GM08714 (cell line): ENCODE data around the gene LCT.

ENCODE experiments used
- H3K4me3 ChIP-seq: fragments of 200-500 bp; sonication (Bioruptor generic); 2 replicates; pipeline ENCODE4 v1.5.1; 2014; ENCODE audit warnings: mild to moderate bottlenecking, low read length, inconsistent platforms
- ZNF274 ChIP-seq: IDR thresholded peaks from 2 replicates; pipeline ENCODE4 v1.6.1; 2012; ENCODE audit warnings: mild to moderate bottlenecking, low read depth, low read length

The LCT gene

GRCh38 chr2:135762530-135762929 is 74.5 kb downstream of the LCT start:
- no peak for TF ChIP-seq ZNF274
- H3K4me3 ChIP-seq, result no peak overlapping the region

- no peak overlapping the region for H3K4me3 ChIP-seq
- no peak for TF ChIP-seq ZNF274
These were observed 75.0 kb downstream of the LCT start for GRCh38 chr2:135762022-135762421.

GRCh38 chr2:135756692-135757091 is 80.3 kb downstream of the LCT start:
- TF ChIP-seq ZNF274, result no peak
- no peak overlapping the region for H3K4me3 ChIP-seq

- TF ChIP-seq ZNF274, result no peak
These were observed 81.4 kb downstream of the LCT start for GRCh38 chr2:135755573-135755972.

GRCh38 chr2:135745545-135745944 is 91.4 kb downstream of the LCT start:
- H3K4me3 ChIP-seq, result no peak overlapping the region
- TF ChIP-seq ZNF274, result no peak

More at GRCh38 chr2:135755573-135755972, 81.4 kb downstream of the LCT start:
- H3K4me3 ChIP-seq, result no peak overlapping the region

- TF ChIP-seq ZNF274, result no peak
- no peak overlapping the region for H3K4me3 ChIP-seq
These were observed 92.1 kb downstream of the LCT start for GRCh38 chr2:135744760-135745314.

GRCh38 chr2:135743860-135744259 is 93.1 kb downstream of the LCT start:
- peak overlapping the region; percentile 33; the same call in 1 of the 2 replicates for H3K4me3 ChIP-seq
- TF ChIP-seq ZNF274, result no peak

- TF ChIP-seq ZNF274, result no peak
These were observed 94.6 kb downstream of the LCT start for GRCh38 chr2:135742325-135742757.

GRCh38 chr2:135741395-135742324 is 95.3 kb downstream of the LCT start, which contains the start of gene UBXN4:
TSS of gene UBXN4 (plus strand) at chr2:135741855. CDS start at chr2:135741930, 75 bp downstream.
- H3K4me3 ChIP-seq, result peak within 1 kb of the TSS; percentile 90
- no peak for TF ChIP-seq ZNF274

More at GRCh38 chr2:135742325-135742757, 94.6 kb downstream of the LCT start:
- peak overlapping the region; percentile 90 for H3K4me3 ChIP-seq

GRCh38 chr2:135741043-135741394 is 96.0 kb downstream of the LCT start:
- TF ChIP-seq ZNF274, result no peak
- H3K4me3 ChIP-seq, result no peak overlapping the region; the same call in 1 of the 2 replicates

GRCh38 chr2:135740206-135740605 is 96.8 kb downstream of the LCT start:
- TF ChIP-seq ZNF274, result no peak

More at GRCh38 chr2:135740206-135740605, 96.8 kb downstream of the LCT start:
- H3K4me3 ChIP-seq, result no peak overlapping the region
